Measurements from ENCODE around the gene LIF. TPM values are rescaled to one million over a fixed set of nuclear protein-coding genes. Genes with fewer than 3 reads are reported as not detected.

Gene LIF
- total RNA-seq, 1 experiment from 2014 or later = 75.4 TPM

DNA sequence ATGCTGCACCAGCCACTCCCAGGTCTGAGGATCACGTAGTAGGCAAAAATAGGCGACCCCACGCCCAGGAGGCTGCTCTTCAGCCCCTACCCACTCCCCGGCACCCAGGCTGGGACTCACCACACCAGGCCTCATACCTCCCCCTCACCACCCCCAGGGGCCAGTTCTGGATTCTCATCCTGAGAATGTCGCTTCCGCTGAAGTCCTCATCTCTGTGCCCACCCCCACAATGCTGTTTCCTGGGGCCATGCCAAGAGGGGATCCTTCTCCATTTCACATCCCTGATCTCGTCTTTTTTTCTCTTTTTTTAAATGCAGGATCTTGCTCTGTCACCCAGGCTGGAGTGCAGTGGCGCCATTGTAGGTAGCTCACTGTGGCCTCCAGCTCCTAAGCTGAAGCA is 21.8 kb upstream of the LIF start:
- POLR2A ChIA-PET = no interaction called here
- intact Hi-C loops (cut with micrococcal nuclease) = no loop called here

DNA sequence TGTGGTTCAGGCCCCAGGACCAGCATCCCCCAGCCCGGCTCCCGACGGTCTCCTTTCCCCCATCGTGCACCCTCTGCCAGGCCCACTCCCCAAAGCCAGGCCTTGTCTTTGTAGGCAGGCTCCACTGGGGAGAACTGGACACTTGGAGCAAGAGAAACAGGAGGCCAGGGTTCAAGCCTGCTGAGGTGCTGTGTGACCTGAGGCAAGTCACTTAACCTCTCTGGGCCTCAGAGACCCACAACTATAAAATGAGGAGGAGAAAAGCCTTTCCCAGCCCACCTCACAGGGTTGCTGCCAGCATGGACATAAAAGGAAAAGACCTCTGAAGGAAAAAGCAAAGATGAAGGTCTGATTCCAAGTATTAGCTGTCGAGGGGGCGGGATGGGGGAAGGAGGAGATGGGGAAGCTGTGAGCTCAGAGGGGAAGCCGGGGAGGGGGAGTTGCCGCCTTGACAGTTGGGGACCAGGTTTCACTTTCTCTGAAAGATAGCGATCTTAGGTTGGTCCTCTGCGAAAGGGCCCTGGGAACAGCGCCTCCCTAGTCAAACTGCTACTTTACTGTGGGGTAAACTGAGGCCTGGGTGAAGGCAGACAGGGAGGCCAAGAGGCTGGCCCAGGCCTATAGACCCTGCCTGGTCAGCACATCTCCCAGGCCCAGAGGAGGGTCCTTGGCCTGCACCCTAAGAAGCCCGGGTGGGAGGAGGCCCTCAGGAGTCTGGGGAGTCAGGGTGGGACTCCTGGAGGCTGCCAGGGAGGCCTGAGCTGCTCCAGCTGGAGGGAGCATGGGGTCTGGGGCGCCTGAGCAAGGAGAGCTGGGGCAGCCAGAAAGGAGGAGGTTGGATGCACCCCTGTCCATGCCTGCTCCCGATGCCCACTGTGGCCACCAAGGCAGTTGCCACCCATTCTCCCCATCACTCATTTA is 21.1 kb upstream of the LIF start:
- H3K4me1 ChIP-seq (ENCODE audit: control insufficient read depth in 1 of 2, insufficient read depth in 2 of 2, low read length in 2 of 2) = peaks cover 0 to 9% of the 10 kb centered on the region in 2 experiments; a peak in 3 of 4 replicates
- H3K27me3 ChIP-seq (ENCODE audit: insufficient read depth, low read length) = no peaks in the 10 kb centered on the region
- H3K9ac ChIP-seq (ENCODE audit: low read length) = no peak overlapping the region
- no peaks in the 10 kb centered on the region for H3K9me2 ChIP-seq (ENCODE audit: insufficient read depth)
- no TSS peak for BruUV-seq (replicated peaks)
- H3K79me2 ChIP-seq (ENCODE audit: insufficient read depth, low read length) = no peaks in the 10 kb centered on the region
- ATAC-seq (no peak), DNase-seq (ENCODE audit: low read depth, low spot score) (no peak)
- no peak overlapping the region for H3K27ac ChIP-seq (ENCODE audit: low read depth, low read length)
- H4K20me1 ChIP-seq (ENCODE audit: insufficient read depth) = no peaks in the 10 kb centered on the region
- ChIA-PET CTCF (no interaction called here), RAD21 (ENCODE audit: low non-redundant PET in 1 of 2, low total read pairs in 2 of 2, uncharacterized antibody in 2 of 2, unreplicated experiment in 2 of 2) (no interaction called here), POLR2A (no interaction called here)
- H3K9me3 ChIP-seq (ENCODE audit: control insufficient read depth in 1 of 2, insufficient read depth in 1 of 2, low read depth in 1 of 2, low read length in 2 of 2) = no peaks in the 10 kb centered on the region
- H3K4me2 ChIP-seq (ENCODE audit: low read length) = no peak overlapping the region
- no peak overlapping the region for H2AFZ ChIP-seq (ENCODE audit: low read depth, low read length, poor library complexity, severe bottlenecking)
- no peak for TF ChIP-seq SIN3A (IDR thresholded peaks at IDR 0.05; ENCODE audit: low read depth)
- TF ChIP-seq, protein P1, sequence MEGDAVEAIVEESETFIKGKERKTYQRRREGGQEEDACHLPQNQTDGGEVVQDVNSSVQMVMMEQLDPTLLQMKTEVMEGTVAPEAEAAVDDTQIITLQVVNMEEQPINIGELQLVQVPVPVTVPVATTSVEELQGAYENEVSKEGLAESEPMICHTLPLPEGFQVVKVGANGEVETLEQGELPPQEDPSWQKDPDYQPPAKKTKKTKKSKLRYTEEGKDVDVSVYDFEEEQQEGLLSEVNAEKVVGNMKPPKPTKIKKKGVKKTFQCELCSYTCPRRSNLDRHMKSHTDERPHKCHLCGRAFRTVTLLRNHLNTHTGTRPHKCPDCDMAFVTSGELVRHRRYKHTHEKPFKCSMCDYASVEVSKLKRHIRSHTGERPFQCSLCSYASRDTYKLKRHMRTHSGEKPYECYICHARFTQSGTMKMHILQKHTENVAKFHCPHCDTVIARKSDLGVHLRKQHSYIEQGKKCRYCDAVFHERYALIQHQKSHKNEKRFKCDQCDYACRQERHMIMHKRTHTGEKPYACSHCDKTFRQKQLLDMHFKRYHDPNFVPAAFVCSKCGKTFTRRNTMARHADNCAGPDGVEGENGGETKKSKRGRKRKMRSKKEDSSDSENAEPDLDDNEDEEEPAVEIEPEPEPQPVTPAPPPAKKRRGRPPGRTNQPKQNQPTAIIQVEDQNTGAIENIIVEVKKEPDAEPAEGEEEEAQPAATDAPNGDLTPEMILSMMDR (IDR thresholded peaks at IDR 0.05 in 2 of 3, conservative IDR thresholded peaks at IDR 0.05 in 1 of 3; ENCODE audit: borderline replicate concordance in 1 of 3, insufficient read depth in 1 of 3, low read depth in 2 of 3, low read length in 2 of 3) = no peak
- no peak for TF ChIP-seq TCF7L2 (IDR thresholded peaks at IDR 0.05; ENCODE audit: borderline replicate concordance, extremely low read depth, insufficient read depth, insufficient read length)
- TF ChIP-seq POLR2A (IDR thresholded peaks at IDR 0.05; ENCODE audit: borderline replicate concordance, extremely low read depth, insufficient read depth, insufficient read length) = no peak
- no peak for TF ChIP-seq CBX3 (IDR thresholded peaks at IDR 0.05; ENCODE audit: low read depth)
- TF ChIP-seq SP1 (IDR thresholded peaks at IDR 0.05; ENCODE audit: low read depth) = no peak
- TF ChIP-seq SRF (IDR thresholded peaks at IDR 0.05; ENCODE audit: low read depth) = no peak
- no peak for TF ChIP-seq CEBPB (IDR thresholded peaks at IDR 0.05; ENCODE audit: low read depth)
- TF ChIP-seq POLR2AphosphoS5 (IDR thresholded peaks at IDR 0.05; ENCODE audit: low read depth, low read length) = no peak
- TF ChIP-seq ZNF274 (IDR thresholded peaks at IDR 0.05; ENCODE audit: low read depth, low read length) = no peak
- TF ChIP-seq, protein P2, sequence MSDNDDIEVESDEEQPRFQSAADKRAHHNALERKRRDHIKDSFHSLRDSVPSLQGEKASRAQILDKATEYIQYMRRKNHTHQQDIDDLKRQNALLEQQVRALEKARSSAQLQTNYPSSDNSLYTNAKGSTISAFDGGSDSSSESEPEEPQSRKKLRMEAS (IDR thresholded peaks at IDR 0.05) = no peak
- TF ChIP-seq, protein P3, sequence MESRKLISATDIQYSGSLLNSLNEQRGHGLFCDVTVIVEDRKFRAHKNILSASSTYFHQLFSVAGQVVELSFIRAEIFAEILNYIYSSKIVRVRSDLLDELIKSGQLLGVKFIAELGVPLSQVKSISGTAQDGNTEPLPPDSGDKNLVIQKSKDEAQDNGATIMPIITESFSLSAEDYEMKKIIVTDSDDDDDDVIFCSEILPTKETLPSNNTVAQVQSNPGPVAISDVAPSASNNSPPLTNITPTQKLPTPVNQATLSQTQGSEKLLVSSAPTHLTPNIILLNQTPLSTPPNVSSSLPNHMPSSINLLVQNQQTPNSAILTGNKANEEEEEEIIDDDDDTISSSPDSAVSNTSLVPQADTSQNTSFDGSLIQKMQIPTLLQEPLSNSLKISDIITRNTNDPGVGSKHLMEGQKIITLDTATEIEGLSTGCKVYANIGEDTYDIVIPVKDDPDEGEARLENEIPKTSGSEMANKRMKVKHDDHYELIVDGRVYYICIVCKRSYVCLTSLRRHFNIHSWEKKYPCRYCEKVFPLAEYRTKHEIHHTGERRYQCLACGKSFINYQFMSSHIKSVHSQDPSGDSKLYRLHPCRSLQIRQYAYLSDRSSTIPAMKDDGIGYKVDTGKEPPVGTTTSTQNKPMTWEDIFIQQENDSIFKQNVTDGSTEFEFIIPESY (IDR thresholded peaks at IDR 0.05; ENCODE audit: extremely low read depth, insufficient replicate concordance, low read length) = no peak
- TF ChIP-seq ELF1 (IDR thresholded peaks at IDR 0.05; ENCODE audit: borderline replicate concordance, low read depth) = no peak
- no peak for TF ChIP-seq FOSL1 (IDR thresholded peaks at IDR 0.05; ENCODE audit: low read depth)
- no peak for TF ChIP-seq ZFX (IDR thresholded peaks at IDR 0.05)
- intact Hi-C loops (cut with micrococcal nuclease) = no loop called here
- H3K36me3 ChIP-seq (ENCODE audit: control insufficient read depth in 1 of 2, insufficient read depth in 2 of 2, low read length in 2 of 2) = no peaks in the 10 kb centered on the region
- H3K4me3 ChIP-seq (replicated peaks in 1 of 2; ENCODE audit: low read depth in 1 of 2, low read length in 2 of 2) = no peak overlapping the region

More for the DNA sequence above, 21.8 kb upstream of the LIF start:
- no TSS peak for BruUV-seq (replicated peaks)
- no peak for TF ChIP-seq FOSL1 (IDR thresholded peaks at IDR 0.05; ENCODE audit: low read depth)
- TF ChIP-seq EZH2phosphoT487 (IDR thresholded peaks at IDR 0.05; ENCODE audit: borderline replicate concordance) = no peak
- no peak for TF ChIP-seq POLR2A (IDR thresholded peaks at IDR 0.05; ENCODE audit: borderline replicate concordance, extremely low read depth, insufficient read depth, insufficient read length)
- H3K27ac ChIP-seq (ENCODE audit: low read depth, low read length) = no peak overlapping the region
- H4K20me1 ChIP-seq (ENCODE audit: insufficient read depth) = no peaks in the 10 kb centered on the region
- no peaks in the 10 kb centered on the region for H3K27me3 ChIP-seq (ENCODE audit: insufficient read depth, low read length)
- H3K36me3 ChIP-seq (ENCODE audit: control insufficient read depth in 1 of 2, insufficient read depth in 2 of 2, low read length in 2 of 2) = no peaks in the 10 kb centered on the region
- no peak overlapping the region for H3K9ac ChIP-seq (ENCODE audit: low read length)
- no peak overlapping the region for H3K4me2 ChIP-seq (ENCODE audit: low read length)
- H3K4me3 ChIP-seq (replicated peaks in 1 of 2; ENCODE audit: low read depth in 1 of 2, low read length in 2 of 2) = no peak overlapping the region
- H2AFZ ChIP-seq (ENCODE audit: low read depth, low read length, poor library complexity, severe bottlenecking) = no peak overlapping the region
- no peak for ATAC-seq
- RAD21 ChIA-PET (ENCODE audit: low non-redundant PET in 1 of 2, low total read pairs in 2 of 2, uncharacterized antibody in 2 of 2, unreplicated experiment in 2 of 2) = no interaction called here
- peaks cover 0 to 3% of the 10 kb centered on the region in 2 experiments; a peak in 2 of 4 replicates for H3K4me1 ChIP-seq (ENCODE audit: control insufficient read depth in 1 of 2, insufficient read depth in 2 of 2, low read length in 2 of 2)
- H3K9me3 ChIP-seq (ENCODE audit: control insufficient read depth in 1 of 2, insufficient read depth in 1 of 2, low read depth in 1 of 2, low read length in 2 of 2) = no peaks in the 10 kb centered on the region
- no peak for DNase-seq (ENCODE audit: low read depth, low spot score)
- CTCF ChIA-PET = no interaction called here
- H3K79me2 ChIP-seq (ENCODE audit: insufficient read depth, low read length) = no peaks in the 10 kb centered on the region
- H3K9me2 ChIP-seq (ENCODE audit: insufficient read depth) = no peaks in the 10 kb centered on the region
